GM18498 (cell line): ENCODE data around the gene TXNIP.

Experiments
- ATAC-seq: cut with Tn5 transposase; IDR thresholded peaks from one replicate; pipeline ENCODE4 v1.9.1; 2021; ENCODE audit warnings: mild to moderate bottlenecking, moderate library complexity; ENCODE audit not compliant: unreplicated experiment

Gene TXNIP

DNA sequence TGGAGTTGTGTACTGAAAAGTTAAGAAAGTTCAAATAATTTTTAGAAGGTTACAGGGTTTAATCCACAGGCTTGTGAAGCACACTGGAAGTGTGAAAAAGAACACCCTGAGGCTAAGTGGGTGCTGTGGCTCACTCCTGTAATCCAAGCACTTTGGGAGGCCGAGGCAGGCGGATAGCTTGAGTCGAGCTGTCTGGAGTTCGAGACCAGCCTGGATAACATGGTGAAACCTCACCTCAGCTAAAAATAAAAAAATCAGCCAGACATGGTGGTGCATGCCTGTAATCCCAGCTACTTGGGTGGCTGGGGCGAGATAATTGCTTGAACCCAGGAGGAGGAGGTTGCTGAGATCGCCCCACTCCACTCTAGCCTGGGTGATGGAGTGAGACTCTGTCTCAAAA is 9.8 kb downstream of the TXNIP start:
- no peak for ATAC-seq

DNA sequence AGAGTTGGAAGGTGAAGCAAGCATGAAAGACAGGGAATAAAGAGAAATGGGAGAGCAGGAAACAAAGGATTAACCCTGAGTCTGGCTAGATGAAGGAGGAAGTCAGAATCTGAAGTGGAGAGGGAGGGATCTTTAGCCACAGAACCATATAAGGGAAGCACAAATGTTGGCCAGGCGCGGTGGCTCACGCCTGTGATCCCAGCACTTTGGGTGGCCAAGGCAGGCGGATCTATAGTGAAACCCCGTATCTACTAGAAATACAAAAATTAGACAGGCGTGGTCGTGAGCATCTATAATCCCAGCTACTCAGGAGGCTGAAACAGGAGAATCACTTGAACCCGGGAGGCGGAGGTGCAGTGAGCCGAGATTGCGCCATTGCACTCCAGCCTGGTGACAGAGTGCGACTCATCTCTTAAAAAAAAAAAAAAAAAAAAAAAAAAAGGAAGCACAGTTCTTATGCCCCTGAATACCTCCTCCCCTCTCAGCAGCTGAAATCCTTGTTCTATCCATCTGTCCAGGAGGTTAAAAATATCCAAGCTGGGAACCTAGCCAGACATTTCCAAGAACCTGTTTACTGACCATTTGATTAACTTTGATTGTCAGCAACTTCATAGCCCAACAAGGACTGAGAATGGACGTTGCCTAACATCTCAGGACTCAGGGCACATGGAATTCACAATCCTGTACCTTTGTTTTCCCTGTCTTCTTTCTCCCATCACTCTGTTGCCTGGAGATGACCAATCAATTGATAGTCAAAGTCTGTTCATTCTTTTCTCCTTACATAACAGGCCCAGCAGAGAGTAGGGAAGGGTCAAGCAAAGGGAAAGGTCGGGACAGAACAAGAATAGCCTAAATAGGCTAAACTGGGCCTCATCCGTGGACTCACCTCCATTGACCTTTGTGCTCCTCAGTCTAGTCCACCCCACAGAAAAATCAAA is 10.6 kb downstream of the TXNIP start:
- ATAC-seq: no peak

DNA sequence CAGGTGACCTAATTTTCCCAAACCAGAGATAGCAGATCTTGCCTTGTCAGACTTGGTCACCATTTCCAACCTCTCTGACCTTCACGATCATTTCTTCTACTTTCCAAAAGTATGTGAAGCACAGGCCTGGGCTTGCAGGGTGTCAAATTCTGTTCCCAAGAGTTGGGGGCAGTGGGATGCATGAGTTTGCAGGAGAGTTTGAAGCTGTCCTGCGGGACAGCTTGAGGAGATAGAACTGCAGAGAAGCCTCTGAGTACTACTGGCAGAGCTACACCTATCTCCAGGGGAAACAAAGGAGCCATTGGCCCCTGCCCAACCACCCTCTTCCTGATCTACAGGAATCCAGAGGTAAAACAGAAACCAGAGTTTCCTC is 11.3 kb downstream of the TXNIP start:
- no peak for ATAC-seq

DNA sequence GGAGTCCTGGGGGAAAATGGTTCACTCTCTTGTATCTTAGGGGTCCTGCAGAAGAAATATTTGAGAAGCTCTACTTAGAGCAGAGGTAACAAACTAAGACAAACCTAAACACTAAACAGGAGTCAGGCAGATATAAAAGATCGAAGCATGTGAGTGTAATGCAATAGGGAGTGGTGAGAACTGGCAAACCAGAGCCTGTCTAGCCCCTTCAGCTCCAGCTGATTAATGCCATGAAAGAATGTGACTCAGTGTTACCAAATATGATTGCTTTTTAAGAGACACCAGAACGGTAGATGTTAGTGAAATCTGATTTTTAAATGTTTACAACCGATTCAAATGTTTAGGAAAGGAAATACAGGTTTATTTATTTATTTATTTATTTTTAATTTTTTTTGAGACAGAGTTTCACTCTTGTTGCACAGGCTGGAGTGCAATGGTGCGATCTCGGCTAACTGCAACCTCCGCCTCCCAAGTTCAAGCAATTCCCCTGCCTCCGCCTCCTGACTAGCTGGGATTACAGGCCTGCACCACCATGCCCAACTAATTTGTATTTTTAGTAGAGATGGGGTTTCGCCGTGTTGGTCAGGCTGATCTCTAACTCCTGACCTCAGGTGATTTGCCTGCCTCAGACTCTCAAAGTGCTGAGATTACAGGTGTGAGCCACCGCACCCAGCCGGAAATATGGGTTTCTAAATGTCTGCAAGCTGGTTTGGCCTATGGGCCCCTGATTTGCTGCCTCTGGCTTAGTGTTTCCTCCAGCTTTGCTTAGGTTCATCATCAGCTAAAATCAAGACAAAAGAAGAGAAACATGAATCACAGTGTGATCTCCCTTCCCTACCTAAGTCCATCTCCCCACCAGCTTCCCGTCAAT is 12.2 kb downstream of the TXNIP start:
- no peak for ATAC-seq

DNA sequence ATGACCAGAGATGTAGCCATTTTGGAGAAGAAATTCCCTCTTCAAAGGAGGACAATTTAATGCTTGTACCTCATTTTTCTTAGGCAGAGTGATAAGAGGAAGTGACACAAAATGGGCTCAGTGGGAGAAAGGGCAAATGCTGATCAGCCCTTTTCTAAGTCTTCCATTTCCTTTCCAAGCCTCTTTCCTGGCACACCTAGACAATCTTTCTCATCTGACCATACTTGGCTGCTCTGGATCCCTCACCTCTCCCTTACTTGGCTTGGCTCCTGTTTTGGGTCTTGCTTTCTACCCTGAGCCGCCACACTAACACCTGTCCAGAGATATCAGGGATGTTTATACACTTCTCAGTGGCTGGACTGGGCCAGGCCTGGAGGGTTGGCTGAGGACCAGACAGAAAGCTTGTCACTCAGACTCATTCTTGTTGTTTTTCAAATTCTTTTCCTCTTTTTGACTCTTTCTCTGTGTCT is 13.1 kb downstream of the TXNIP start:
- no peak for ATAC-seq

DNA sequence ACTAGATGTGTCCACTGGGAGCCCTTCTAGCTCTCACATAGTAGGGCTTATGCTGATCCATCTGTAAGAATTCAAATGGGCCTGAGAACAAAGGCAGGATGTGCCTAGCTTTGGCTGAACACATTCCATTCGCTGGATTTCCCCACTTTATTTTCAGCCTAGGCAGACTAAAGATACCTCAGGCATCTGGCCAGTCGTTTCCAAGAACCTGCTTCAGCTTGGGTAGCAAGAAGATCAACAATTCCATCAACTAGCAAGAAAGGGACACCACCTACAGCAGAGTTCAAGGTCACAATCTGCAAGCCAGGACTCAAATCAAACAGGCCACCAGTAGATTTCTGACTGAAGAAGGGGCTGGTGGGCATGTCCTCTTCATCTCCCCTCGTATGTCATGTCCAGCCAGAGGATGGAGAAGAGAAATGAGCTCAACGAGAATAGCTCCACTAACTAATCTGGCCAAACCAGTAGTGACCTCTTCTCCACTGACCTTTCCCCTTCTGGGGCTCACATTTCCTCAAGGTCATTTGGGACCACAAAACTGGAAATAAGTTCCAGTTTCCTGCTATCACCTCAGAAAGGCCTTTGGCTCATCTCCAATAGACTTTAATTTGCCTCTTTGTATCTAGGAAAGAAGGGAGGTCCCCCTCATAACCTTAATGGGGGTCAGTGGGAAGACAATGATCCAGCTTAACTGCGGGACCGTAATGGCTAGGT is 14.2 kb downstream of the TXNIP start:
- no peak for ATAC-seq

DNA sequence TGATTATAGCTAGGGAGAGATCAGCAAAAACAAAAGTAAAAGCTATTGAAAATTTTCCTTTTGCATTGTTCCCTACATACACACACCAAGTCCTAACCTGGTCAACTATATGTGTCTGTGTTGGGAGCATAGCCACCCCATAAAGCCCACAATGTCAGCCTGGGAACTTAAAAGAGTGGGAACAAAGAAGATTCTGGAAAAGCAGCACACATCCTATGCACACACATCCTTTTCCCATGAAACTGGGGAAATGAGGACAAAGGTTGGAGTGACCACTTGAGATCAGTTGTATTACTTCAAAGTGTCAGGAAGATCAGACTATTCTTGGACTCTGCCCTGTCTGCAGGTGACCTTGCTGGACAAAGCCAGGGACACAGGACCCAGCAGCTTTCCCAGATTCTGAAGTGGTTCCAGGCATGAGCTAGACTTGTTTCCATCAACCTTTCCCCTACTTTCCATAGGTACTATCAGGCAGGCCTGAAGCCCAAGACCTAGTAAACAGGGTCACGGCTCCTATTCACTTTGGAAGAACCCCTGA is 15.9 kb downstream of the TXNIP start:
- no peak for ATAC-seq

DNA sequence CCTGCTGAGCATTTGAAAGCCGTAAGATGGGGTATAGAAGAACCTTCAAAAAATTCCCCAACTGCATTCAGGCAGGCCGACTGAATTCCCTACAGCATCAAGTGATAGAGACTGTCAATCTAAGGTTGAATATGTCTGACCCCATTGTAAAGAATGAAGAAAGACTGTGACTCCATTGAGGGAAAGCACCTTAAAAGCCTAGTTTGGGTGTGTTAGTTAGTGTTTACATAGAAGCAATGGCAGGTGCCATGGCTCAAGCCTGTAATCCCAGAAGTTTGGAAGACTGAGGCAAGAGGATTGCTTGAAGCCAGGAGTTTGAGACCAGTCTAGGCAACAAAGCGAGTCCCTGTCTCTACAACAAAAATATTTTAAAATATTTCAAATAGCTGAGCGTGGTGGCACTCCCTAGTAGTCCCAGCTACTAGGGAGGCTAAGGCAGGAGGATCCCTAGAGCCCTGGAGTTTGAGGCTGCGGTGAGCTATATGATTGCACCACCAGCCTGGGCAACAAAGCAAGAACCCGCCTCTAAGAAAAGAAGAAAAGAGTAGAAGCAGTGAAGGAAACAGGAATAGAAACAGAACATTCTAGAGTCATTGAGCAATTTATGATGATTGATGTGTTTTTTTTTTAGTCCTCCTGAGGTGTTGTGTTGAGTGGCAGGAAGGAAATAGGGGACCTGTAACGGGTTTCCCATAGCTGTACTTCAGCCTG is 16.5 kb downstream of the TXNIP start:
- peak; percentile 33 for ATAC-seq

DNA sequence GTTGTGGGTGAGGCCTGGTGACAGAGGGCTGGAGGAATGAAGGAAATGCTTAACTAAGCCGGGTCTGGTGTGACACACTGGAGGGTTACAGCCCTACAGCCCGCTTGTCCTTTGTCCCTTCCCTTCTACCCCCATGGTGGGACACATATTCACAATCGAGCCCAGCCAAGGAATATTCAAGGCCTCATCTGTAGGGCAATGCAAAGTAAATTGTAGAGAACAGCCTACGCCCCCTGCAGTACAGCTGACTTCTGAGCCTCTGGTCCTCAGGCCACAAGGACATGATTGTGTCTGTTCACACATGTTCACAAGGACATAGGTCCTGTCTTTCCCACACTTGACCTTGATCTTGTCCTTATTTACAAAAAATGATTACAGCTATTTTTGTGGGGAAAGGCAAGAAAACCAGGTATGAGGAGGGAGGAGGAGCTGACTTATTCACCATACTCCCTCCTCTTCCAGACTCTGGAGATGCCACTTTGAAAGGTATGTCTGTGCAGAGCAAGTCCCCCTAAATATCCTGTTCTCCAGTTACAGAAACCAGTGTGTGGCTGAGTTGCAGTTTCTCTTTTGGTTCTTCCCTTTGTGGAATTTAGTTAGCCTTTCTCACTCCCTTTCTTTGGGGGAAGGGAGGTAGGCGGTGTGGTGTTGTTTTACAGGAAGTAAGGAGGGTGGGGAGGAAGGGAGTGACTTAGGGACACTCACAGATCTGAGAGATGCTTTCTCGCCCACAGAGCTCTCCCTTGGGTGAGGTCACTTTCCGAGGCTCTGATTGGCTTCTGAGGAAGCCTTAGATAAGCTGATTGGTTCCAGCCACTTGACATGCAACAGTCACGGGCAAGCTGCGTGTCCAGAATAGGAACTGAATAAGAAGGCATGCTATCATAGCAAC is 17.3 kb downstream of the TXNIP start:
- ATAC-seq: peak; percentile 87

DNA sequence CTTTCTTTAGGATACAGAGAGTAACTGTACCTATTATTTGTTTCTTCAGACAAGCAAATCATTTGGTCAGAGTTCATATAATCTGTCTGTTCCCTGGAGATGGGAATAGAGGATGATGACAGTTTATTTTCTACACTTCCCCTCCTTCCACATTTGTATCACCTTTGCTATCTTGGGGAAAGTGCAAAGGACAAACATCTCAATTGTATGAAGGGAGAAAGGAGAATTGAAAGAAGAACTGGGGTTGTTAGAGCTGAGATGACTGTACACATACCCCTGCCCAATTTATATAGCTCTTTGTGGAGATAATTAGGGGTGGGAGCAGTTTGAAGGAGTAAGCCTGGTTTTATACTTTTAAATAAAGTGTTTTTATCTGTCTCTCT is 17.9 kb downstream of the TXNIP start:
- ATAC-seq: no peak

DNA sequence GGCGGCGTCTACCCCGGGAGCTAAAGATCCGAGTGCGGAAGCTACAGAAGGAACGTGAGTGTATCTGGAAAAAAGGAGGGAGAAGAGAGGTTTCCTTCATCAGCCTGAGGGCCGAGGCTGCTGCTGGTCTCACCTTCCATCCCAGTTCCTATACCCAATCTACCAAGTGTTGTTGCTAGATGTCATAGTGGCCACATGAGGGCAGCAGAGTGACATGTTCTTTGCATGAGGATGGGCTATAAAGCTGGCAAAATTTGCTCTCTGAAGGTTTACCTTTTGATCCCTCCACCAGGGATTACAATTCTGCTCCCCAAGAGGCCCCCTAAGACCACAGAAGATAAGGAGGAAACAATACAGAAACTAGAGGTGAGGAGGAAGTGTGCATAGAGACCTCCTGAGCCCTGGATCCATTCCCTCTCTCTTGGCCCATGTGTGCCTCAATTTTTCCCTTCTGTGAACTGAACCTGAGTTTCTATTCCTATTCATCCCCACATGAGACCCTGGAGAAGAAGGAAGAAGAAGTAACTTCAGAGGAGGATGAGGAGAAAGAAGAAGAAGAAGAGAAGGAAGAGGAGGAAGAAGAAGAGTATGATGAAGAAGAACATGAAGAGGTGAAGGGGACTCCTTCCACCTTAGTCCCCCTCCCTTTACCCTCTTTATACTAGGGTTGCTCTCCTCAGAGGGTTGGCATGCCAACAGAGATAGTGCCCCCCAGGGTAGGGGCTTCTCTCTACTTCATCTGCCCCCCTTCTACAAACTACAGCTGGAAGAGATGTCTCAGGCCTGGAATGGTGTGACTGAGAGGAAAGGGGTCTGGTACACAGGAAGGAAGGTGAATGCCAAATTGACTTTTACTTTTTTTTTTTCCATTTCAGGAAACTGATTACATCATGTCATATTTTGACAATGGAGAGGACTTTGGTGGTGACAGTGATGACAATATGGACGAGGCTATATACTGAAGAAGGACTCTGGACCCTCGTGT is 18.6 kb downstream of the TXNIP start:
- no peak for ATAC-seq

DNA sequence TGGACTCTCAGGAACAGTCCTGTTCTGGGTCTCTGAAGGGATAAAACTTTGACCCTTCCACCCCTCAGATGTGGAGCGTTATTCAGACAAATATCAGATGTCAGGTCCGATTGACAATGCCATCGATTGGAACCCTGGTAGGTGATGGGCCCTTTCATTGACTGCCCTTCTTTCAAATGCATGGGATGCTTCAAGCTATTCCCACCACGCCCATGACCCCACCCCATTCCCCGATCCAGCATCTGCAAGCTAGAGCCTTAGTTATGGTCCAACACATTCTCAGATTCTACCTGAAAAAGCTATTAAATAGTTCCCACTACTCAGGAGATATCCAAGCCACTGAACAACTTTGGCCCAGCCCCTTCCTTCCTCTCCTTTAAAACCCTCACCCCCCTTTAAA is 19.4 kb downstream of the TXNIP start:
- no peak for ATAC-seq

DNA sequence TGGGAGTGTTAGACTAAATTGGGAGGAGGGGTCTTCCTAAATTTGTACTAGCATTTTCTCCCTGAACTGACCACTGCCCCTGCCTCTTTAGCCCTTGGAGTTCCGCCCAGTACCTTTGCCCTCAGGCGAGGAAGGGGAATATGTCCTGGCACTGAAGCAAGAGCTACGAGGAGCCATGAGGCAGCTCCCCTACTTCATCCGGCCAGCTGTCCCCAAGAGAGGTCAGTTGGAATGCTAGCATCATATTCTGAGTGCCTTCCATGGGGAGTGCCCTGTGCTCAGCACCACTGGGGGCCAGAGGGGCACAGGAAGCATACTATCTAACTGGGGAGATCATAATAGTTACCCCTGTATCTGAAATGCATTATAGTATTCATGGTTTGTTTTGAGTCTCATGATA is 21.2 kb downstream of the TXNIP start:
- ATAC-seq: no peak

DNA sequence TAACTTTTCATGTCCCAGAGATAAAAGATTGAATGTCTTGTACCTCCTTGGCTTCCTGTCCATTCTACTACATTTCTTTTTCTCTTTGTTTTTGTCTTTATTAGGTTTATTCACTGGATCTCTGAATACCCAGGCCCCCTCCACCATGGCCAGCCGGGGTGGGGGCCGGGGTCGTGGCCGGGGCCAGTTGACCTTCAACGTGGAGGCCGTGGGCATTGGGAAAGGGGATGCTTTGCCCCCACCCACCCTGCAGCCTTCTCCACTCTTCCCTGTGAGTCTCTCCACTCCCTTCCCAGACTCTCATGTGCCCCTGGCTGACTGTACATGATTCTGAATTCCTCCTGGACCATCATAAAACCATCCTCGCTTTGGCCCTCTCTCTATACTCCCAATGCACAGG is 21.7 kb downstream of the TXNIP start:
- ATAC-seq: no peak

DNA sequence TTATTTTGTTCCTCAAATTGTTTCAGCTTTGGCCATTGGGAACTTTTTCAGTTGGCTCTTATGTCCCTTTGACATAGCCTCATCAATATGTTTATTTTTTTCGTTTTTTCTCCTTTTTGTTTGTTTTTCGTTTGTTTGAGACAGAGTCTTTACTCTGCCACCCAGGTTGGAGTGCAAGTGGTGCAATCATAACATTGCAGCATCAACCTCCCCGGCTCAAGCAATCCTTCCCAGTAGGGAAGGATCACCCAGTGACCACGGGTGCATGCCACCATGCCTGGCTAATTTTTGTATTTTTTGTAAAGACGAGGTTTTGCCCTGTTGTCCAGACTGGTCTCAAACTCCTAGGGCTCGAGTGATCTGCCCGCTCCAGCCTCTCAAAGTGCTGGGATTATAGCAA is 23.8 kb downstream of the TXNIP start:
- no peak for ATAC-seq

DNA sequence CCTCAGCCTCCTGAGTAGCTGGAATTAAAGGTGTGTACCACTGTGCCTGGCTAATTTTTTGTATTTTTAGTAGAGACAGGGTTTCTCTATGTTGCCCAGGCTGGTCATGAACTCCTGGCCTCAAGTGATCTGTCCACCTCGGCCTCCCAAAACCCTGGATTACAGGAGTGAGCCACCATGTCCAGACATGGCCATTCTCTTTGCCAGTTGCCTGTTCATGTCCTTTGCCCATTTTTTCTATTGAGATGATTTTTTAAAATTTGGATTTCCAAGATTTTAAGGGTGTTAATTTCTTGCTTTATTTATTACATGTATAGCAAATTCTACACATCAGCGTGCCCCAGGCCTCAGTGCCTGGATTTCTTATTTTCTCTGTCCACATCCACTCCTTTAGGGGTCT is 29.1 kb downstream of the TXNIP start:
- ATAC-seq: no peak

DNA sequence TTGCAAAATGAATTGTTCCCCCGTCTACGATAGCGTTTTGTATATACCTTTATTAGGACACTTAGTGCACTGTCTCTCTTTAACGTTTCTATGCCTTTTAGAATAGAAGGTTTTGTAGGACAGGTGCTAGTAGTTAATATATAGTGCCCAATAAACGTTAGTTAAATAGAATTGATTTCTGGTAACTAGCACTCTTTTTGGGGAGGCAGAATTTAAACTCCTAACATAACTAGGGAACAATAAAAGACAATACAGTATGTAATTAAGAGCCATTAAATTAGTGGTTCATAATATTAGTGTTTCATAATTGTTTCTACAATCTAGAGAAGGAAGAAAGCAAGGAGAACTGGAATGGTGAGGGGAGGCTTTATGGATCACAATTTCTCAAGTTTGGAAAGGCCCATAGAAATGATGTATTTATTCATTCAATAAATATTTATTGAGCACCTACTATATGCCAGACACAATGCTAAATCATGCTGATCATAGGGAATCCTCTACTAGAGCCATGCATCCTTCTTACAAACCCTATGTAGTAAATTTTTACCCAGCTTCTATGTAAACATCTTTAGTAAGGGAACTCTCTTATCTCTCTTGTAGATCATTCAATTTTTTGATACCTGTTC is 31.1 kb downstream of the TXNIP start:
- no peak for ATAC-seq
